ENCODE results near the gene LURAP1L. TPM values are rescaled to one million over a fixed set of nuclear protein-coding genes. Genes with fewer than 3 reads are reported as not detected.
"Not testable (repeated sequence)": the region's sequence is repeated elsewhere in the genome, so short reads cannot be mapped to it uniquely, and the experiment has no call there.

Gene LURAP1L
- total RNA-seq, 2 experiments from 2014 or later = not detected

GRCh38 chr9:12865380-12865779, 90.6 kb downstream of the LURAP1L start:
- ATAC-seq (ENCODE audit: low read depth); H3K27ac Mint-ChIP-seq; H3K4me3 Mint-ChIP-seq; POLR2A ChIA-PET; DNase-seq; H3K4me1 Mint-ChIP-seq; H3K36me3 Mint-ChIP-seq; H3K27me3 Mint-ChIP-seq; H3K9me3 Mint-ChIP-seq: not testable (repeated sequence)

Other genes with a start within 250 kb of the LURAP1L start
- not detected for gene TYRP1, start 81.6 kb upstream of the LURAP1L start, total RNA-seq

Measured in activated naive CD8-positive, alpha-beta T cell treated with anti-CD3 and anti-CD28 coated beads, Interleukin-2, amount 10 ng/mL, durations not matched to agents 7 days and 5 days (primary cell).